DOHH2 (cell line): ENCODE data around the gene CENPM.

Experiments
- H3F3A ChIP-seq: fragments of 200-600 bp; sonication (generic), shearing (Covaris generic); 2 replicates; pipeline ENCODE4 v1.6.0; 2016; ENCODE audit warnings: antibody characterized with exemption, mild to moderate bottlenecking; ENCODE audit not compliant: control insufficient read depth, insufficient read depth
- H3K27ac ChIP-seq: fragments of 200-600 bp; sonication (generic); 2 replicates; pipeline ENCODE4 v1.5.1; 2014; ENCODE audit warnings: low read depth, mild to moderate bottlenecking, low read length, moderate library complexity
- H3K27me3 ChIP-seq: fragments of 200-600 bp; sonication (generic); 2 replicates; pipeline ENCODE4 v1.6.1; 2014; ENCODE audit warnings: mild to moderate bottlenecking, low read length, mixed read lengths; ENCODE audit not compliant: control insufficient read depth
- H3K36me3 ChIP-seq: fragments of 200-600 bp; sonication (generic); 2 replicates; pipeline ENCODE4 v1.6.1; 2014; ENCODE audit warnings: mild to moderate bottlenecking, low read length, moderate library complexity, mixed read lengths; ENCODE audit not compliant: control insufficient read depth
- H3K4me1 ChIP-seq: fragments of 200-600 bp; sonication (generic); 2 replicates; pipeline ENCODE4 v1.6.1; 2014; ENCODE audit warnings: mild to moderate bottlenecking, low read length, mixed read lengths; ENCODE audit not compliant: control insufficient read depth
- H3K4me2 ChIP-seq: fragments of 200-600 bp; sonication (generic); 2 replicates; pipeline ENCODE4 v1.6.0; 2014; ENCODE audit warnings: mild to moderate bottlenecking, low read length, moderate library complexity
- H3K4me3 ChIP-seq: fragments of 200-600 bp; sonication (generic); 2 replicates; pipeline ENCODE4 v1.5.1; 2014; ENCODE audit warnings: mild to moderate bottlenecking, low read length, mixed read lengths
- H3K79me2 ChIP-seq: fragments of 200-600 bp; sonication (generic); 2 replicates; pipeline ENCODE4 v1.6.1; 2014; ENCODE audit warnings: mild to moderate bottlenecking, low read length, mixed read lengths; ENCODE audit not compliant: control insufficient read depth
- H3K9me2 ChIP-seq: fragments of 200-600 bp; sonication (generic); replicated peaks from 2 replicates; pipeline ENCODE4 v1.6.1; 2014; ENCODE audit warnings: mild to moderate bottlenecking, low read length, mixed read lengths; ENCODE audit not compliant: control insufficient read depth
- H3K9me3 ChIP-seq: fragments of 200-600 bp; sonication (generic); 2 replicates; pipeline ENCODE4 v1.6.1; 2014; ENCODE audit warnings: antibody characterized with exemption, low read length, mixed read lengths; ENCODE audit not compliant: control insufficient read depth, insufficient read depth
- H4K20me1 ChIP-seq: fragments of 200-600 bp; sonication (generic); 2 replicates; pipeline ENCODE4 v1.6.0; 2014; ENCODE audit warnings: low read depth, mild to moderate bottlenecking, antibody characterized with exemption, low read length, moderate library complexity; ENCODE audit not compliant: control insufficient read depth, insufficient read depth
- CTCF ChIP-seq: fragments of 200-600 bp; sonication (generic); IDR thresholded peaks from one replicate; pipeline ENCODE4 v1.5.1; 2014; ENCODE audit warnings: antibody characterized with exemption, mild to moderate bottlenecking, low read depth, low read length; ENCODE audit not compliant: poor library complexity, severe bottlenecking
- EZH2phosphoT487 ChIP-seq: fragments of 200-600 bp; sonication (generic); IDR thresholded peaks from 2 replicates; pipeline ENCODE4 v1.6.1; 2017; ENCODE audit warnings: borderline replicate concordance, mild to moderate bottlenecking, antibody characterized with exemption, low read length, moderate library complexity, mixed read lengths

CENPM gene

GRCh38 chr22:41899992-41900651 lies 46.8 kb downstream of the CENPM start:
- no peaks in the 10 kb centered on the region for H3K27me3 ChIP-seq
- no peak for TF ChIP-seq EZH2phosphoT487
- no peak for TF ChIP-seq CTCF
- peaks cover 91% of the 10 kb centered on the region for H3K36me3 ChIP-seq
- H3K4me3 ChIP-seq, result no peak overlapping the region
- no peak overlapping the region for H3K4me2 ChIP-seq
- no peaks in the 10 kb centered on the region for H3F3A ChIP-seq
- no peaks in the 10 kb centered on the region for H3K4me1 ChIP-seq
- no peak overlapping the region for H3K27ac ChIP-seq
- H3K9me3 ChIP-seq, result no peaks in the 10 kb centered on the region
- no peaks in the 10 kb centered on the region for H3K79me2 ChIP-seq
- H3K9me2 ChIP-seq, result no peaks in the 10 kb centered on the region
- peaks cover 7% of the 10 kb centered on the region for H4K20me1 ChIP-seq

- H3K79me2 ChIP-seq, result no peaks in the 10 kb centered on the region
- no peak overlapping the region for H3K4me2 ChIP-seq
- H3F3A ChIP-seq, result no peaks in the 10 kb centered on the region
- TF ChIP-seq EZH2phosphoT487 (no peak), CTCF (no peak)
- H3K4me1 ChIP-seq, result no peaks in the 10 kb centered on the region
- no peak overlapping the region for H3K4me3 ChIP-seq
- H3K9me3 ChIP-seq, result no peaks in the 10 kb centered on the region
- H3K36me3 ChIP-seq, result peaks cover 90% of the 10 kb centered on the region
- no peak overlapping the region for H3K27ac ChIP-seq
- peaks cover 5% of the 10 kb centered on the region for H4K20me1 ChIP-seq
- H3K27me3 ChIP-seq, result no peaks in the 10 kb centered on the region
- no peaks in the 10 kb centered on the region for H3K9me2 ChIP-seq
Observed at GRCh38 chr22:41899110-41899509, 47.8 kb downstream of the CENPM start.

- Histone ChIP-seq H3K4me3 (no peak overlapping the region), H3K9me2 (no peaks in the 10 kb centered on the region), H3K4me1 (no peaks in the 10 kb centered on the region), H3K27me3 (no peaks in the 10 kb centered on the region), H3K36me3 (peaks cover 90% of the 10 kb centered on the region), H3K79me2 (no peaks in the 10 kb centered on the region), H4K20me1 (peaks cover 3% of the 10 kb centered on the region; the same call in 1 of the 2 replicates), H3K4me2 (no peak overlapping the region), H3F3A (no peaks in the 10 kb centered on the region), H3K9me3 (no peaks in the 10 kb centered on the region), H3K27ac (no peak overlapping the region)
- TF ChIP-seq EZH2phosphoT487 (no peak), CTCF (no peak)
Observed at GRCh38 chr22:41898645-41899044, 48.3 kb downstream of the CENPM start.
